Aorta (tissue), 5 donors: ENCODE measurements around the gene POPDC3. TPM values are rescaled to one million over a fixed set of nuclear protein-coding genes. Genes with fewer than 3 reads are reported as not detected.

Experiments
- ATAC-seq: fragments of 200-7000 bp; cut with Tn5 transposase; one replicate; pipeline ENCODE4 v1.9.1; 2022; ENCODE audit warnings: moderate library complexity; ENCODE audit not compliant: low FRiP score
- DNase-seq, 2 donors: peaks; one replicate each; pipeline ENCODE4 v3.0.0-alpha.2; 2020
- H3K27ac ChIP-seq, 2 donors: one replicate each; pipeline ENCODE4 v1.5.1; 2013; ENCODE audit warnings: low read length in 2 of 2, mild to moderate bottlenecking in 2 of 2, moderate library complexity in 2 of 2, control low read depth in 1 of 2, inconsistent platforms in 1 of 2, low read depth in 1 of 2
- H3K27me3 ChIP-seq, 2 donors: one replicate each; pipeline ENCODE4 v1.6.1; 2013; ENCODE audit warnings: control low read depth in 1 of 2, low read length in 1 of 2, mild to moderate bottlenecking in 1 of 2, moderate library complexity in 1 of 2; ENCODE audit not compliant: insufficient read depth in 2 of 2, control insufficient read depth in 1 of 2
- H3K36me3 ChIP-seq, 2 donors: one replicate each; pipeline ENCODE4 v1.6.1; 2013; ENCODE audit warnings: control low read depth in 1 of 2, low read length in 1 of 2, mild to moderate bottlenecking in 1 of 2; ENCODE audit not compliant: insufficient read depth in 2 of 2, control insufficient read depth in 1 of 2
- H3K4me1 ChIP-seq, 2 donors: one replicate each; pipeline ENCODE4 v1.6.1; 2013; ENCODE audit warnings: low read length in 2 of 2, control low read depth in 1 of 2, mild to moderate bottlenecking in 1 of 2, moderate library complexity in 1 of 2; ENCODE audit not compliant: insufficient read depth in 2 of 2, control insufficient read depth in 1 of 2
- H3K4me3 ChIP-seq, 2 donors: one replicate each; pipeline ENCODE4 v1.5.1; 2013; ENCODE audit warnings: low read length in 2 of 2, control low read depth in 1 of 2, mild to moderate bottlenecking in 1 of 2
- H3K9me3 ChIP-seq: one replicate; pipeline ENCODE4 v1.6.1; 2013; ENCODE audit warnings: mild to moderate bottlenecking, low read length; ENCODE audit not compliant: control insufficient read depth
- WGBS, 2 donors: extraction: QIAGEN DNeasy Blood & Tissue Kit; methylation state at CpG; one replicate each; pipeline ENCODE4 v1.1.7; 2013; 5-methylcytosine and 5-hydroxymethylcytosine counted together
- intact Hi-C, 2 donors: fragments of 100-400 bp; cut with DNase I; formaldehyde crosslinking; loops; one replicate each; pipeline versions ENCODE4 v1.14.2 to v1.15.0; 2022
- polyA plus RNA-seq, 2 donors: library from polyadenylated mRNA; stranded (reverse); fragments of 200-250 nt; gene quantifications; one replicate each; pipeline ENCODE4 v1.2.3, GENCODE V29; 2013
- total RNA-seq, 2 donors: library from RNA; stranded (reverse); fragmentation: NEBNext Ultra II Directional; extraction: Animal tissue kit (Norgen Biotek cat#: 25700); gene quantifications; one replicate each; pipeline ENCODE4 v1.2.1, GENCODE V29; 2021
- donor health status: healthy with polysubstance abuse.
- donor health status: Bipolar disorder and iron deficiency.
- donor health status: DM: no; HTN: no; CAD: no.
- donor health status: DM: no; HTN: no; CAD: no.
- donor health status: DM: yes; HTN: yes; CAD: no.

POPDC3 gene
- total and polyA plus RNA-seq, 4 donors: 0.38 TPM; not detected in 3

GRCh38 chr6:105213272-105213671 is 33.5 kb upstream of the POPDC3 start:
- ATAC-seq: no peak
- Histone ChIP-seq H3K36me3 (no peaks in the 10 kb centered on the region), H3K4me1 (no peaks in the 10 kb centered on the region), H3K9me3 (no peaks in the 10 kb centered on the region), H3K27ac (no peak overlapping the region), H3K27me3 (no peaks in the 10 kb centered on the region), H3K4me3 (no peak overlapping the region)
- no peak for DNase-seq
- intact Hi-C loops: no loop called here

- Histone ChIP-seq H3K36me3 (no peaks in the 10 kb centered on the region), H3K4me3 (no peak overlapping the region), H3K9me3 (no peaks in the 10 kb centered on the region), H3K4me1 (no peaks in the 10 kb centered on the region), H3K27ac (no peak overlapping the region), H3K27me3 (no peaks in the 10 kb centered on the region)
- ATAC-seq: no peak
- intact Hi-C loops: no loop called here
- no peak for DNase-seq
- 89 to 90% methylated on average over 1 of the region's 1 CpG for WGBS, 2 donors
These were observed 32.8 kb upstream of the POPDC3 start for GRCh38 chr6:105212587-105212986.

GRCh38 chr6:105211831-105212230 is 32.0 kb upstream of the POPDC3 start:
- intact Hi-C loops: no loop called here
- H3K27ac ChIP-seq: no peak overlapping the region
- H3K27me3 ChIP-seq: no peaks in the 10 kb centered on the region
- no peaks in the 10 kb centered on the region for H3K36me3 ChIP-seq
- no peaks in the 10 kb centered on the region for H3K4me1 ChIP-seq
- no peak overlapping the region for H3K4me3 ChIP-seq
- no peaks in the 10 kb centered on the region for H3K9me3 ChIP-seq
- DNase-seq (no peak), ATAC-seq (no peak)
- WGBS, 2 donors: 95 to 96% methylated on average over 3 of the region's 3 CpGs

GRCh38 chr6:105210932-105211531 is 31.2 kb upstream of the POPDC3 start:
- intact Hi-C loops: no loop called here
- no peaks in the 10 kb centered on the region for H3K27me3 ChIP-seq
- 89 to 99% methylated on average over 1 of the region's 1 CpG for WGBS, 2 donors
- H3K27ac ChIP-seq: no peak overlapping the region
- ATAC-seq (no peak), DNase-seq (no peak)
- H3K4me1 ChIP-seq: no peaks in the 10 kb centered on the region
- H3K9me3 ChIP-seq: no peaks in the 10 kb centered on the region
- no peak overlapping the region for H3K4me3 ChIP-seq
- H3K36me3 ChIP-seq: no peaks in the 10 kb centered on the region

GRCh38 chr6:105209950-105210706 is 30.3 kb upstream of the POPDC3 start:
- ATAC-seq: no peak

GRCh38 chr6:105207524-105208269 is 27.9 kb upstream of the POPDC3 start:
- no peak for DNase-seq
- Histone ChIP-seq H3K36me3 (no peaks in the 10 kb centered on the region), H3K27ac (no peak overlapping the region), H3K9me3 (no peaks in the 10 kb centered on the region), H3K27me3 (no peaks in the 10 kb centered on the region), H3K4me1 (no peaks in the 10 kb centered on the region), H3K4me3 (no peak overlapping the region)
- WGBS, 2 donors: 90 to 93% methylated on average over 6 of the region's 6 CpGs
- intact Hi-C loops: no loop called here
- ATAC-seq: no peak

More at GRCh38 chr6:105209950-105210706, 30.3 kb upstream of the POPDC3 start:
- H3K4me1 ChIP-seq: no peaks in the 10 kb centered on the region
- H3K9me3 ChIP-seq: no peaks in the 10 kb centered on the region
- DNase-seq: no peak
- intact Hi-C loops: no loop called here
- H3K36me3 ChIP-seq: no peaks in the 10 kb centered on the region
- H3K4me3 ChIP-seq: no peak overlapping the region
- no peaks in the 10 kb centered on the region for H3K27me3 ChIP-seq
- WGBS, 2 donors: 74 to 77% methylated on average over 5 of the region's 5 CpGs
- no peak overlapping the region for H3K27ac ChIP-seq

GRCh38 chr6:105204768-105205167 is 25.0 kb upstream of the POPDC3 start:
- no peaks in the 10 kb centered on the region for H3K27me3 ChIP-seq
- no peak for DNase-seq
- no peak overlapping the region for H3K4me3 ChIP-seq
- ATAC-seq: no peak
- H3K36me3 ChIP-seq: no peaks in the 10 kb centered on the region
- intact Hi-C loops: no loop called here
- WGBS, 2 donors: 22 to 23% methylated on average over 4 of the region's 4 CpGs
- H3K4me1 ChIP-seq: no peaks in the 10 kb centered on the region
- no peak overlapping the region for H3K27ac ChIP-seq
- H3K9me3 ChIP-seq: no peaks in the 10 kb centered on the region

GRCh38 chr6:105204331-105204730 is 24.5 kb upstream of the POPDC3 start:
- Histone ChIP-seq H3K36me3 (no peaks in the 10 kb centered on the region), H3K4me1 (no peaks in the 10 kb centered on the region), H3K27ac (no peak overlapping the region), H3K4me3 (no peak overlapping the region), H3K27me3 (no peaks in the 10 kb centered on the region), H3K9me3 (no peaks in the 10 kb centered on the region)
- intact Hi-C loops: no loop called here
- no peak for DNase-seq
- ATAC-seq: no peak
- WGBS, 2 donors: 41 to 43% methylated on average over 1 of the region's 1 CpG
